Neural progenitor cell (in vitro differentiated cells): Measurements from ENCODE around the gene SIGMAR1. TPM values are rescaled to one million over a fixed set of nuclear protein-coding genes. Genes with fewer than 3 reads are reported as not detected.

Experiments
- DNase-seq: peaks from one replicate; pipeline ENCODE4 v3.0.0-alpha.2; 2016; ENCODE audit warnings: low spot score
- H2AFZ ChIP-seq: fragments of 200-600 bp; sonication (generic); replicated peaks from 2 replicates; pipeline ENCODE4 v1.6.1; 2016; ENCODE audit warnings: antibody characterized with exemption
- H3F3A ChIP-seq: fragments of 200-600 bp; sonication (generic); 2 replicates; pipeline ENCODE4 v1.6.1; 2016; ENCODE audit warnings: antibody characterized with exemption, low read depth
- H3K27ac ChIP-seq: fragments of 200-600 bp; sonication (generic); 2 replicates; pipeline ENCODE4 v1.5.1; 2016; ENCODE audit warnings: mild to moderate bottlenecking
- H3K27me3 ChIP-seq: fragments of 200-600 bp; sonication (generic); 2 replicates; pipeline ENCODE4 v1.6.1; 2016; ENCODE audit warnings: mild to moderate bottlenecking, moderate library complexity
- H3K36me3 ChIP-seq: fragments of 200-600 bp; sonication (generic); 2 replicates; pipeline ENCODE4 v1.5.1; 2016
- H3K4me1 ChIP-seq: fragments of 200-600 bp; sonication (generic); 2 replicates; pipeline ENCODE4 v1.6.1; 2016; ENCODE audit warnings: mixed run types
- H3K4me2 ChIP-seq: fragments of 200-600 bp; sonication (generic); 2 replicates; pipeline ENCODE4 v1.6.1; 2016
- H3K4me3 ChIP-seq: fragments of 200-600 bp; sonication (generic); 2 replicates; pipeline ENCODE4 v1.5.1; 2016
- H3K79me2 ChIP-seq: fragments of 200-600 bp; sonication (generic); 2 replicates; pipeline ENCODE4 v1.6.1; 2016; ENCODE audit warnings: low read depth
- H3K9ac ChIP-seq: fragments of 200-600 bp; sonication (generic); 2 replicates; pipeline ENCODE4 v1.6.1; 2016
- H3K9me3 ChIP-seq: fragments of 200-600 bp; sonication (generic); 2 replicates; pipeline ENCODE4 v1.5.1; 2016; ENCODE audit warnings: low read depth
- H4K20me1 ChIP-seq: fragments of 200-600 bp; sonication (generic); 2 replicates; pipeline ENCODE4 v1.6.1; 2016; ENCODE audit warnings: low read depth
- H3K27ac Mint-ChIP-seq: 3 replicates; pipeline ENCODE4 v1.8.0; 2021; ENCODE audit warnings: mixed read lengths
- H3K27me3 Mint-ChIP-seq: 2 replicates; pipeline ENCODE4 v1.8.0; 2022; ENCODE audit warnings: low read depth, mild to moderate bottlenecking, inconsistent platforms, moderate library complexity, mixed read lengths; ENCODE audit not compliant: insufficient read depth
- H3K36me3 Mint-ChIP-seq: 3 replicates; pipeline ENCODE4 v1.8.0; 2021; ENCODE audit warnings: mixed read lengths
- H3K4me1 Mint-ChIP-seq: 3 replicates; pipeline ENCODE4 v1.8.0; 2021; ENCODE audit warnings: mixed read lengths
- H3K4me3 Mint-ChIP-seq: 3 replicates; pipeline ENCODE4 v1.8.0; 2021; ENCODE audit warnings: mild to moderate bottlenecking, moderate library complexity, mixed read lengths
- H3K9me3 Mint-ChIP-seq: 3 replicates; pipeline ENCODE4 v1.8.0; 2020; ENCODE audit warnings: mixed read lengths
- CTCF ChIP-seq: fragments of 200-600 bp; sonication (generic); IDR thresholded peaks from 2 replicates; pipeline ENCODE4 v1.5.1; 2017; ENCODE audit warnings: antibody characterized with exemption, mild to moderate bottlenecking
- EZH2 ChIP-seq: fragments of 200-600 bp; sonication (generic); IDR thresholded peaks from 2 replicates; pipeline ENCODE4 v1.6.1; 2017; ENCODE audit warnings: antibody characterized with exemption, mild to moderate bottlenecking, moderate library complexity
- EZH2phosphoT487 ChIP-seq: fragments of 200-600 bp; sonication (generic); IDR thresholded peaks from 2 replicates; pipeline ENCODE4 v1.6.1; 2017; ENCODE audit warnings: antibody characterized with exemption
- total RNA-seq: library from RNA; depleted of rRNA; stranded (reverse); fragments of >200 nt; gene quantifications from 2 replicates; pipeline ENCODE4 v1.2.3, GENCODE V29; 2015; ENCODE audit warnings: low replicate concordance

The SIGMAR1 gene
- total RNA-seq, 1 donor from 2014 or later: 37.8 TPM

GRCh38 chr9:34588671-34589635 lies 48.6 kb downstream of the SIGMAR1 start:
- Histone ChIP-seq H2AFZ (no peak overlapping the region), H3K4me1 (peaks cover 46% of the 10 kb centered on the region), H3K4me3 (peak overlapping the region; percentile 86), H3K27me3 (peaks cover 100% of the 10 kb centered on the region), H4K20me1 (peaks cover 59% of the 10 kb centered on the region), H3K9me3 (no peaks in the 10 kb centered on the region), H3K27ac (no peak overlapping the region), H3K36me3 (no peaks in the 10 kb centered on the region), H3F3A (peaks cover 28% of the 10 kb centered on the region), H3K9ac (no peak overlapping the region), H3K4me2 (peak overlapping the region; percentile 84), H3K79me2 (peaks cover 5% of the 10 kb centered on the region)
- H3K36me3 Mint-ChIP-seq: no peaks in the 10 kb centered on the region
- peak; percentile 61 for DNase-seq
- peak overlapping the region; percentile 92 for H3K4me3 Mint-ChIP-seq
- peaks cover 74% of the 10 kb centered on the region for H3K4me1 Mint-ChIP-seq
- TF ChIP-seq EZH2 (peak; percentile 20), EZH2phosphoT487 (no peak)
- peaks cover 28% of the 10 kb centered on the region for H3K27me3 Mint-ChIP-seq
- H3K9me3 Mint-ChIP-seq: no peaks in the 10 kb centered on the region
- peak overlapping the region; percentile 43 for H3K27ac Mint-ChIP-seq

GRCh38 chr9:34587271-34587670 lies 50.3 kb downstream of the SIGMAR1 start:
- Histone ChIP-seq H3K27ac (no peak overlapping the region), H3K4me2 (no peak overlapping the region), H3K4me3 (no peak overlapping the region), H3F3A (peaks cover 23% of the 10 kb centered on the region), H3K9ac (no peak overlapping the region), H3K9me3 (no peaks in the 10 kb centered on the region), H3K36me3 (no peaks in the 10 kb centered on the region), H3K27me3 (peaks cover 98% of the 10 kb centered on the region), H3K4me1 (peaks cover 43% of the 10 kb centered on the region), H2AFZ (no peak overlapping the region), H4K20me1 (peaks cover 57% of the 10 kb centered on the region), H3K79me2 (peaks cover 5% of the 10 kb centered on the region)
- Mint-ChIP-seq H3K4me3 (peak overlapping the region; percentile 92), H3K9me3 (no peaks in the 10 kb centered on the region), H3K4me1 (peaks cover 76% of the 10 kb centered on the region), H3K27ac (no peak overlapping the region), H3K27me3 (peaks cover 16% of the 10 kb centered on the region), H3K36me3 (no peaks in the 10 kb centered on the region)
- no peak for DNase-seq
- TF ChIP-seq EZH2: no peak

GRCh38 chr9:34585946-34586669 lies 51.5 kb downstream of the SIGMAR1 start:
- peak overlapping the region; percentile 92 for H3K4me3 Mint-ChIP-seq
- peak overlapping the region; percentile 75 for H3K27ac Mint-ChIP-seq
- peaks cover 10% of the 10 kb centered on the region for H3K27me3 Mint-ChIP-seq

More at GRCh38 chr9:34585946-34586669, 51.5 kb downstream of the SIGMAR1 start:
- Mint-ChIP-seq H3K4me1 (peaks cover 80% of the 10 kb centered on the region), H3K36me3 (no peaks in the 10 kb centered on the region), H3K9me3 (no peaks in the 10 kb centered on the region)
- Histone ChIP-seq H2AFZ (no peak overlapping the region), H3K9ac (no peak overlapping the region), H3K27ac (no peak overlapping the region), H3K4me3 (no peak overlapping the region), H3K36me3 (no peaks in the 10 kb centered on the region), H3K4me2 (peak overlapping the region; percentile 34), H3F3A (peaks cover 27% of the 10 kb centered on the region), H3K79me2 (peaks cover 5% of the 10 kb centered on the region), H3K9me3 (no peaks in the 10 kb centered on the region), H3K27me3 (peaks cover 87% of the 10 kb centered on the region), H4K20me1 (peaks cover 48% of the 10 kb centered on the region), H3K4me1 (peaks cover 48% of the 10 kb centered on the region)
- no peak for DNase-seq
- TF ChIP-seq EZH2 (no peak), CTCF (no peak), EZH2phosphoT487 (no peak)
